ENCODE data around the gene FABP7.

Gene FABP7

DNA sequence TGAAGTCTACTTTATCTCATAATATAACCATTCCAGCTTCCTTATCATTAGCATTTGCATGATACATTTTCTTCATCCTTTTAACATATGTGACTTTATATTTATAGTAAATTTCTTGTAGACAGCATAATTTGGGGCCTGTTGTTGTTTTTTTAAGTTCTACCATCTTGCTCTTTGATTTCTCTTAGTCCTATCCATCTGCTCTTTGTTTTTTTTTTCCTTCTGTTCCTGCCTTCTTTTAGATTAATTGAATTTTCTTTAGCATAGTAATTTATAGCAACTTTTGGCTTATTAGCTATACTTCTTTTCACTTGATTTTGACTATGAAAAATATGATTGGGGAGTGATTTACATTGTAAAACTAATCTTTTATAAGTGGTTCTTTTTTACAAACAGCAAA, 19.2 kb upstream of the FABP7 start:
- DNase-seq: no peak

DNA sequence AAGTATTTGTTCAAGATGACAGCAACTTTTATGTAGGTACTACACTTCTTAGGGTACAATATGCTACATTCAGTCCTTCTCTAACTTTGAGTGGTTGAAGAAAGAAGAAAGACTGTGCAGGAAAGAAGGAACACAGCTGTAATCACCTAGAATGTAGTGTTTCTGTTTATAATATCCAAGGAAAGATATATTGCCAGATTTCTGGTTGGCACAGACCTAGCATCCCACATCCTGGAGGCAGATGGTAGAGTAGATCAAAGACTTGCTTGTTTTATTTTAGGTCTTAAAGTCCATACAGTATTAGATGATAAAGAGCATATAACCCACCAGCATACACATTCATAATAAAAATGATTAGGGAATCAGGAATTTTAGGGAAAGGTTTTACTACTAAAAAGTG, 13.3 kb upstream of the FABP7 start:
- no peak for DNase-seq

DNA sequence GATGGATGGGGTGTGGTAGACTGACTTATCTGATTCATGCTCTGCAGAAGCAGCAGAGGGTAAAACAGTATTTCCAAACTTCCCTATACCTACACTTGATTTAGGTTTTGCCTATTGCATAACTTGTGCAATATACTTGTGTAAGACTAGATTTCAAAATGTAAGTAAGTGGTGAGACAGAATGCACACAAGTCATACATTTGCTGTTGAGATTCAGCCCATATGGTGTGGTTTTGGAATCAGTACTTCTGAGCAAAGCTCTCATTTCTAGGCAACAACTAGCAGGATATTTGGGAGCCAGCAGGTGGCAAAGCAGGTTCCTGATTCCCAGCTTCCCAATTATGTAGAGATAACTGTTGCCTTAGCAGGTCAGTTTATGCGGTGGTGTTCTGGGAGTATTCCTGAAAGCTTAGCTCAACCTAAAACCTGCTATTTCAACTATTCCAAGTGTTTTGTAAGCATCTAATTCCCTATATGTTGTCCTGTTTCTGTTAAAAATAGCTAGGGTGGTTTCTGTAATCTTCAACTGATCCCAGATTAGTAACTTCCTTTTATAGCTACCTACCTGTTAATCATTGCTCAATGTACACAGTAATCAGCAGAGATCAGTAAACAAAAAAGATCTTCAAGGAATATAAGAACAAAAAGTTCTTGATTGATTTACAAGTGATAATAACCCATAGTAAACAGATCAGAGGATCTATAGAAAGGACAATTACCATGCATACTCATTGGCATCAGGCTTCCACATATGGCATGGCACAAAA, 8.5 kb upstream of the FABP7 start:
- DNase-seq: no peak

- no peak for DNase-seq
Observed at GRCh38 chr6:122772724-122773415, 6.6 kb upstream of the FABP7 start.

DNA sequence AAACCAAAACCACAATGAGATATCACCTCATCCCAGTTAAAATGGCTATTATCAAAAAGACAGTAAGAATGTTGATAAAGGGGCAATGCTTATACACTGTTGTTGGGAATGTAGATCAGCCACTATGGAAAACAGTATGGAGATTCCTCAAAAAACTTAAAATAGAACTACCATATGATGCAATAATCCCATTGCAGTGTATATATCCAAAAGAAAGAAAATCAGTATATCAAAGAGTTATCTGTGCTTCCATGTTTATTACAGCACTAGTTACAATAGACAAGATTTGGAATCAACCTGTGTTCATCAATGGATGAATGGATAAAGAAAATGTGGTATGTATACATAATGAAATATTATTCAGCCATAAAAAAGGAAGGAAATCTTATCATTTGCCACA, 3.5 kb upstream of the FABP7 start:
- DNase-seq: no peak

GRCh38 chr6:122778302-122778701, 1.2 kb upstream of the FABP7 start:
- no peak for DNase-seq

- no peak for DNase-seq
Observed at GRCh38 chr6:122778985-122779661, 393 bp upstream of the FABP7 start.

DNA sequence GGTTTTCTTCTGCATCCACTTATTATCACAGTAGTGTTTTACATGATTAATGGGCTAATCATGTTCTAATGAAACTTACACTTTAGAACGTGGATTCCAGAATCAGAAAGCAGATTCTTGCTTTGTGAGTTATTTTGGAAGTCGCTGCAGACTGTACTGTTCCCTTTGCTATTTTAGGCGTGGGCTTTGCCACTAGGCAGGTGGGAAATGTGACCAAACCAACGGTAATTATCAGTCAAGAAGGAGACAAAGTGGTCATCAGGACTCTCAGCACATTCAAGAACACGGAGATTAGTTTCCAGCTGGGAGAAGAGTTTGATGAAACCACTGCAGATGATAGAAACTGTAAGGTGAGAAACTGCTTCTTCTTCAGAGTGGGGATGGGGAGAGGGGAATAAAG, 598 bp downstream of the FABP7 start:
- DNase-seq: no peak

DNA sequence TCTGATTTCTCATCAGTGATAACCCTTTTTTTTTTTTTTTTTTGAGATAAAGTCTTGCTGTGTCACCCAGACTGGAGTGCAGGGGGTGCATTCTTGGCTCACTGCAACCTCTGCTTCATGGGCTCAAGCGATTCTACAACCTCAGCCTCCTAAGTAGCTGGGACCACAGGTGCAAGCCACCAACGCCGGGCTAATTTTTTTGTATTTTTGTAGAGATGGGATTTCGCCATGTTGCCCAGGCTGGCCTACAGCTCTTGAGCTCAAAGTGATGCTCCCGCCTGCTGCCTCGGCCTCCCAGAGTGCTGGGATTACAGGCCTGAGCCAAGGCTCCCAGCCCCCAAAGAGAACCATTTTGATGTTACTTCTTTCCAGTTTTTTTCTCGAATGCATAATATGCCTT, 2.2 kb downstream of the FABP7 start:
- no peak for DNase-seq

DNA sequence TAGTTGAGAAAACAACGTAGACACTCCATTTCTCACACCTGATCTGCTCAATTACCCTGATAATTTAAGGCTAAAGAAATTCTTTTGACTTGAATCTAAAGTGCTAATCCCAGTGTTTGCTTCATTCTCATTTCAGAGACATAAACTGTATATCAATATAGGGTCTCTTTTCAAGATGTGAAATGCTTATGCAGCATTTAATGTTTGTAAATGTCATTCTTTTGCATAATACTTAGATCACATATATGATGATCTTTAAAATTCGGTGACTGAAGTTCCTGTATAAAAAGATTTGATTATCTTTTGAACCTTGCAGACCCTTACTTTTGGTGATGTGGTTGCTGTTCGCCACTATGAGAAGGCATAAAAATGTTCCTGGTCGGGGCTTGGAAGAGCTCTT, 3.9 kb downstream of the FABP7 start:
- no peak for DNase-seq

DNA sequence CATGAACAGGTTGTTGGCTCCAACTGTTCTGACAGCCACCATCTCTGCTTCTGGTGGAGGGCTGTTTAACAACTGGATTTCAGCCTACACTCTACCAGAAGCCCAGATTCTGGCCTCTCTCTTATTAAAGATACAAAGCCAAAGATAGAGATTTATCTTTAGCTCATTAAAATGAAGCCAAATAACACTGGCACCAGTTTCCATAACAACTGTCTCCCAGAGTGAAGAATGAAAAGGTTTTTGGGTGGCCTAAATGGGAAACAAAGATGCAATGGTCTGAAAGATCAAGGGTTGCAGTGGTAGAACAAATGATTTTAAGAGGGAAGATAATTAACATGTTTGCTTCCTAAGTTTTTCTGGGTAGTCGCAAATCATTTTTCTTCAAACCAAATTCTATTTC, 6.4 kb downstream of the FABP7 start:
- no peak for DNase-seq

- no peak for DNase-seq
Observed at GRCh38 chr6:122787721-122788120, 8.2 kb downstream of the FABP7 start.

- DNase-seq: no peak
Observed at GRCh38 chr6:122788208-122788607, 8.7 kb downstream of the FABP7 start.

DNA sequence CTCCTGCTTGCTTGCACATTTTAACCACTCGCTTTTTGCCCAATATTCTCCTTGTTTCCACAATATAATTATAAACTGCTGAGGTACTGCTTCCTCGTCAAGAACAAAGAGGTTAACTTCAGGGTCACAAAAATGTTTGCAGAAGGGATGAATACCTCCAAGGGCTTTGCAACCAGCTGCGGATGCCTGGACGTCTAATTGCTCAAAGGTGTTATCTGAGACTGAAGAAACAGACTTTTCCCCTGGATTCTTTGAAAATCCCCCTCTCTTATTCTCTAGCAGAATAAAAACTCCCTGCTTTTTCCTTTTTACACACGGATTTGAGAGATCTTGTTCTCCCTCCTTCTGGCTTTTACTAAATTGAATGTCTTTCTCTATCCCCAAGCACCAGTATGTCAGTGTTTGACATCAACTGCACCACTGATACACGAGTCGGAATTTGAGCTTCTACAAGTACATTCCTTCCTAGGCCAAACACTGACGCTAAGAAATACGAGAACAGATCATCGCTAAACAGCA, 9.2 kb downstream of the FABP7 start:
- no peak for DNase-seq

DNA sequence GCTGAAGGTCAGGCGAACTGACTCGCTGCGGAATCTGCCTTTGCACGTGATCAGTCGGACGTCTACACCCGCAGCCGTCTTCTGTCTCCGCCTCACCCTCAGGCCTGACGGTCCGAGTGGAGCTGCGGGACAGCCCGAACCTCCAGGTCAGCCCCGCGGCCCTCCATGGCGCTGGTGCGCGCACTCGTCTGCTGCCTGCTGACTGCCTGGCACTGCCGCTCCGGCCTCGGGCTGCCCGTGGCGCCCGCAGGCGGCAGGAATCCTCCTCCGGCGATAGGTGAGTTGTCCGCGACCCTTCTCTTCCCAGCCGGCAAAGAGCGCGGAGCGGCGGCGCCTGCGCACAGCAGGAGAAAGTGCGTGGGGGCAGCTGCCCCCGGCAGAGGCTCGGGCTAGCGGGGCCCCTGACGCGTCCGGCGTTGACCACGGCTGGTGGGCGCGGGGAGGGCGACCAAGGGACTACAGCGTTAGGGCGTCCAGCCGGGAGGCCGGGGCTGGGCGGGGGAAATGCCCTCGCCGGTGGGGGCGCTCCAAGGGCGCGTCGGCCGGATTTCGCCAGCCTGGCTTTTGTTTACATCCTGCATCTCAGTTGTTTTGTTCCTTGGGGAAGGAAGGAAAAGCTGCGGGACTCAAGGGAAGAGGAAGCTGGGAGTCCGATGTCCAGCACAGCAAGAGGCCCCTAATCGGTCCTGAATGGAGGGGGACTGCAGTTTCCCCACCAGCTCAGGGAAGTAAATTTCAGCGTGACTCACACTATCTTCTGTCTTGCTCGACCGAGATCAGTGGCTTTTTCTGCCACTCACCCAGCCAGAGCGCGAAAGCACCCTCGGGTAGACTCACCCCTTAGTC, 9.9 kb downstream of the FABP7 start, which contains the start of gene SMPDL3A:
Gene SMPDL3A, plus strand, starts transcription at position 77 of the 846 bp plus-strand sequence. Its CDS starts 89 bp downstream, at position 166.
- peak; percentile 3 for DNase-seq

DNA sequence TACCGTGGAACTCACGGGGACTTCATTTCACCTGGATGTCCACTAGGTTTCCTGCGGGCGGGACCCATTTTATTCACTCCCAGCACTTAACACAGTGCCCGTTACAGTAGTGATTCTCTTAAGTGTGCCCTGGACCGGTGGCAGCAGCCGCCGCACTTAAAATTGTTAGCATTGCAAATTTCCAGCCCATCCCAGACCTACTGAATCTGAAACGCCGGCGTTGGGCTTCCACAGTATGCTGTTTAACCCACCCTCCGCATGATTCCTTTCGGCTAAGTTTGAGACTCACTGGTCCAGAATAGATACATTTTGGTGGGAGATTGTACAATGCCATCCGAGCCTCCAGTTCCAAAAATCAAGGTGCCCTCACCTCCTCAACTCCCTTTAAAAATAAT, 10.5 kb downstream of the FABP7 start:
- DNase-seq: no peak

GRCh38 chr6:122790423-122791309, 11.2 kb downstream of the FABP7 start:
- no peak for DNase-seq

GRCh38 chr6:122791310-122791679, 11.8 kb downstream of the FABP7 start:
- no peak for DNase-seq

DNA sequence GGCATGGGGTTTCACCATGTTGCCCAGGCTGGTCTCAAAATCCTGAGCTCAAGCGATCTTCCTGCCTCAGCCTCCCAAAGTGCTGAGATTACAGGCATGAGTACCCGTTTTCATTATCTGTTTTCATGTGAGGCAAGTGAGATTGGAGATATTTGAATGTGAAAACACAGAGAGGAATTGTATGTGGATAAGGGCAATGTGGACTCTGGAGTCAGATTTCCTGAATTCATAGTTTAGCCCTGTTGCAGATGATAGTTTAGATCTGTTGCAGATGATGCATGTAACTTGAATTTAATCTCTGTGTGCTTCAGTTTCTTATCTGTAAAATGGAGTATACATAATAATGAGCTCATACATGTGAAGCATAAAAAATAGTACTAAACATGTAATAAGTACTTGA, 13.2 kb downstream of the FABP7 start:
- no peak for DNase-seq

DNA sequence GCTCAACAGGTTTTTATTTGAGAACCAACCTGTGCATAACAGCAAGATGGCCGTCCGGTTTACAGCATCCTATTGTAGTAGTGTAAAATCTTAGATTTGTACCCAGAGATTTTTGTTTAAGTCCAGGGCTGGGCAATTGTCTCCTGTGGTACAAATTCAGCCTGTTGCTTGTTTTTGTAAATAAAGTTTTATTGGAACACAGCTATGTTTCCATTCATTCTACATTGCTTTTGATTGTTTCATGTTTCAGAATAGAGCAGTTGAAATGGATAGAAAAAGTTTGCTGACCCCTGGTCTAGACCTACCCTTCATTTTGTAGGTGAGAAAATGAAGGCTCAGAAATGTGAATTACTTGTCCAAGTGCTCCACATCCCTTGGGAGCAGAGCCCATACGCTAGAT, 18.0 kb downstream of the FABP7 start:
- no peak for DNase-seq

GRCh38 chr6:122798099-122798641, 18.7 kb downstream of the FABP7 start:
- no peak for DNase-seq
